ENCODE results near the gene MUC12. TPM values are rescaled to one million over a fixed set of nuclear protein-coding genes. Genes with fewer than 3 reads are reported as not detected.

MUC12 gene
- total RNA-seq, 6 donors from 2014 or later = 0.69 to 2.1 (median 1.8) TPM; not detected in 3

GRCh38 chr7:100946111-100946510 lies 23.3 kb upstream of the MUC12 start:
- peaks cover 0 to 9% (median 0%) of the 10 kb centered on the region in 4 donors for H3K27me3 ChIP-seq
- TF ChIP-seq EP300 (IDR thresholded peaks at IDR 0.05) = no peak
- TF ChIP-seq POLR2AphosphoS5 (IDR thresholded peaks at IDR 0.05) = no peak
- no peak for TF ChIP-seq POLR2A (IDR thresholded peaks at IDR 0.05)
- no peak for TF ChIP-seq CTCF (IDR thresholded peaks at IDR 0.05)
- DNase-seq = no peak

GRCh38 chr7:100946766-100947365 lies 22.5 kb upstream of the MUC12 start:
- Histone ChIP-seq H3K9me3 (no peaks in the 10 kb centered on the region), H3K4me3 (no peak overlapping the region), H3K4me1 (peaks cover 0 to 10% (median 7%) of the 10 kb centered on the region in 4 donors), H3K27ac (no peak overlapping the region), H3K27me3 (peaks cover 0 to 9% (median 0%) of the 10 kb centered on the region in 4 donors), H3K36me3 (no peaks in the 10 kb centered on the region)
- WGBS, 2 donors = 82 to 87% methylated on average over 11 of the region's 11 CpGs
- DNase-seq (no peak), ATAC-seq (ENCODE audit: low FRiP score in 2 of 2) (no peak)
- TF ChIP-seq POLR2AphosphoS5 (IDR thresholded peaks at IDR 0.05) (no peak), CTCF (IDR thresholded peaks at IDR 0.05) (no peak), POLR2A (IDR thresholded peaks at IDR 0.05) (no peak), EP300 (IDR thresholded peaks at IDR 0.05) (no peak)

More at GRCh38 chr7:100946111-100946510, 23.3 kb upstream of the MUC12 start:
- H3K9me3 ChIP-seq = no peaks in the 10 kb centered on the region
- H3K36me3 ChIP-seq = no peaks in the 10 kb centered on the region
- no peak for ATAC-seq (ENCODE audit: low FRiP score in 2 of 2)
- H3K4me1 ChIP-seq = peaks cover 0 to 10% (median 7%) of the 10 kb centered on the region in 4 donors
- 77 to 84% methylated on average over 4 of the region's 4 CpGs for WGBS, 2 donors
- H3K4me3 ChIP-seq = no peak overlapping the region
- H3K27ac ChIP-seq = no peak overlapping the region

- no peaks in the 10 kb centered on the region for H3K36me3 ChIP-seq
- WGBS, 2 donors = 82 to 89% methylated on average over 5 of the region's 5 CpGs
- no peak overlapping the region for H3K27ac ChIP-seq
- peaks cover 0 to 3% (median 1%) of the 10 kb centered on the region in 4 donors for H3K4me1 ChIP-seq
- H3K27me3 ChIP-seq = peaks cover 0 to 9% (median 0%) of the 10 kb centered on the region in 4 donors
- TF ChIP-seq POLR2A (IDR thresholded peaks at IDR 0.05) (no peak), POLR2AphosphoS5 (IDR thresholded peaks at IDR 0.05) (no peak), CTCF (IDR thresholded peaks at IDR 0.05) (no peak), EP300 (IDR thresholded peaks at IDR 0.05) (no peak)
- no peaks in the 10 kb centered on the region for H3K9me3 ChIP-seq
- no peak for ATAC-seq (ENCODE audit: low FRiP score in 2 of 2)
- DNase-seq = no peak
- H3K4me3 ChIP-seq = no peak overlapping the region
These were observed 21.6 kb upstream of the MUC12 start for GRCh38 chr7:100947792-100948191.

GRCh38 chr7:100949227-100949932 lies 20.0 kb upstream of the MUC12 start, which contains the start of gene MUC3A:
MUC3A (plus strand) TSS chr7:100949534; CDS start chr7:100949625, 91 bp downstream.
- WGBS, 2 donors = 22 to 25% methylated on average over 23 to 24 of the region's 24 CpGs
- no peak within 1 kb of the TSS for H3K27ac ChIP-seq
- no peaks in the 10 kb centered on the region for H3K9me3 ChIP-seq
- H3K4me1 ChIP-seq = no peaks in the 10 kb centered on the region
- no peak within 1 kb of the TSS for H3K4me3 ChIP-seq
- H3K27me3 ChIP-seq = peaks cover 0 to 9% (median 0%) of the 10 kb centered on the region in 4 donors
- DNase-seq = peak in 1 of 2 donors; percentile 72
- TF ChIP-seq POLR2A (IDR thresholded peaks at IDR 0.05) (no peak), POLR2AphosphoS5 (IDR thresholded peaks at IDR 0.05) (no peak), CTCF (IDR thresholded peaks at IDR 0.05) (no peak), EP300 (IDR thresholded peaks at IDR 0.05) (no peak)
- no peaks in the 10 kb centered on the region for H3K36me3 ChIP-seq
- ATAC-seq (ENCODE audit: low FRiP score in 2 of 2) = peak in 1 of 2 donors; percentile 19
